Myocyte (in vitro differentiated cells): ENCODE measurements around the gene AQP6. TPM values are rescaled to one million over a fixed set of nuclear protein-coding genes. Genes with fewer than 3 reads are reported as not detected.
"Not testable (repeated sequence)": the region's sequence is repeated elsewhere in the genome, so short reads cannot be mapped to it uniquely, and the experiment has no call there.

Experiments used
- DNase-seq: peaks from one replicate; pipeline ENCODE4 v3.0.0-alpha.2; 2012; ENCODE audit warnings: low read depth
- total RNA-seq: library from RNA; depleted of rRNA; stranded (reverse); fragments of >200 nt; gene quantifications from 2 replicates; pipeline ENCODE4 v1.2.3, GENCODE V29; 2014

The AQP6 gene
- total RNA-seq, 1 donor from 2014 or later = not detected

GRCh38 chr12:49989400-49989799, 16.7 kb downstream of the AQP6 start:
- not testable (repeated sequence) for DNase-seq

GRCh38 chr12:49990273-49990672, 17.5 kb downstream of the AQP6 start:
- DNase-seq = no peak

GRCh38 chr12:49998453-49998852, 25.7 kb downstream of the AQP6 start:
- DNase-seq = no peak

- DNase-seq = no peak
These were observed 30.8 kb downstream of the AQP6 start for GRCh38 chr12:50003595-50003994.

DNA sequence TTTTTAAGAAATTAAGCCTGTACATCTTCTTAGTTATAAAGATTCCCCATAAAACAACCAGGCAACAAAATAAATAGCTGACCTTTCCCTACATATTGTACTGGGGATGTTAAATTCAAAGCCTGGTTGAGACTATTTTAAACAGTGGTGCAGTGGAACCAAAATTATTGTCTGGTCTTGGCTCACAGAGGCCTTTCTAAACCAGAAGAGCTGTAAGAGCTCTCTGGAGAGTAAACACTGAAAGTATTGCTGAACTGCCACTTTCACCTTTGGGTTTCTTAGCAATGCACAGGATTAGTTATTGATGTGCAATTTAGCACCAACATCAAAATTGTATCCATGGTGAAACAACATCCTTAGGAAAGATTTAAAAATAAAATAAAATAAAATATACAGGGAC, 31.9 kb downstream of the AQP6 start:
- DNase-seq = no peak

DNA sequence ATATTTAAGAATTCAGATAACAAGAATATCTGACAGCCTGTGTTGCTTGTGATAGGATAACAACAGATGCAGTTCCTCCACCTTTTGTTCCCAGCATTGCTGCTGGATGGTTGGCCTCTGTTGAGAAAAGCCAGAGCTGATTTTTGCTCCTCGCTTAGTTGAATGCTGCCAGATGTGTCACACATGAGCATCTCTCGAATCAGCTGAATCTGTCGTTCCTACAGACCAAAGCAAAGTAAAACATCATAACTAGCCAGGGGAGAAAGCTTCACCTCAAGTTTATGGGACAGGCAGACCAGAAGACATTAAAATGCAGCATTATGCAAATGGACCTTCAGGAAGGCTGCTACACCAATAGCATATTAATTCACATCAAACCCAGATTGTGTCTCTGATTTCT, 32.4 kb downstream of the AQP6 start:
- no peak for DNase-seq

DNA sequence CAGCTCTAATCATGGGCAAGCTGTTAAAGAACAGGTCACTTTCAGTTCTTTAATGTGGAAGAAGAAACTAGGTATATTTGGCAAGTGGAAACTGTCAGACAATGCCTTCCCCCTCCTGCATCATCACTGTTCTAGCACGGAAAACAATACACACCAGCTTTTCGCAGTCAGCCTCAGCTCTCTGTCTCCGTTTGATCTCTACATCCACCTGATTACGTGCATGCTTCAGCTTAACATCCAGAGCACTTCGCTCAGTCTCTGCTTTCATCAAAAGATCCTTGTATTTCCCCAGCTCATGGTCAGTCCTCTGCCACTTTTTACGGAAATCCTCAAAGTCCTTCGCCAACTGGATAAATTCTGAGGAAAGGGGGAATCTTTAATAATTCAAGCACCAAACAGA, 33.5 kb downstream of the AQP6 start:
- DNase-seq = no peak

DNA sequence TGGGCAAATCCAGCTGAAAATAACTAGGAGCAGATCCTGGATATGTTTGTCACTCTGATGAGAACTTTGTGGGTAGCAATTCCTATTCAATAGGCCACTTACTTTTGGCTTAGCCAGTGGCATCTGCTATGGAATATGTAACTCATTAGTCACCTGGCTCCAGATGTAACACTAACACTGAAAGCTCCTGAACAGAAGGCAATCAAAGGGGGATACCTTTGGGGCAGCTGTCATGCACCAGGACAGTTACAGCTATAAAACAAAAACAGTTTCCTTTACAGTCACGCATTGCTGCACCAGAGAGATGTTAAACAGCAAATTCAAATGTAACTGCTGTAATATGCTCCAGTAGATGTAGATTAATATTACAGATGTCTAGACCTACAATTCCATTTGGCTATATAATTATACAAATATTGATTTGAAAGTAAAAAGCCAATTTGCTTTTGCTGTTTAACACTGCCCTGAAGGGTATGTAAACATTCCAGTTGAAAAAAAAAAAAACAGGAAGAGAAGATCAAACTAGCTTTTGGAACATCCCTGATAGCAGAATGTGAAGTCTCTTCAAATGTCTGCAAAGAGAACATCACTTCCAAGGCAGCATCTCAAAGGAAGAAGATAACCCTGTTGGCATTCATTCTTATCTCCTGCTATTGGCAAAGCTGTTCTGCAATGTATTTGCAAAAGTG, 34.2 kb downstream of the AQP6 start:
- peak; percentile 41 for DNase-seq

DNA sequence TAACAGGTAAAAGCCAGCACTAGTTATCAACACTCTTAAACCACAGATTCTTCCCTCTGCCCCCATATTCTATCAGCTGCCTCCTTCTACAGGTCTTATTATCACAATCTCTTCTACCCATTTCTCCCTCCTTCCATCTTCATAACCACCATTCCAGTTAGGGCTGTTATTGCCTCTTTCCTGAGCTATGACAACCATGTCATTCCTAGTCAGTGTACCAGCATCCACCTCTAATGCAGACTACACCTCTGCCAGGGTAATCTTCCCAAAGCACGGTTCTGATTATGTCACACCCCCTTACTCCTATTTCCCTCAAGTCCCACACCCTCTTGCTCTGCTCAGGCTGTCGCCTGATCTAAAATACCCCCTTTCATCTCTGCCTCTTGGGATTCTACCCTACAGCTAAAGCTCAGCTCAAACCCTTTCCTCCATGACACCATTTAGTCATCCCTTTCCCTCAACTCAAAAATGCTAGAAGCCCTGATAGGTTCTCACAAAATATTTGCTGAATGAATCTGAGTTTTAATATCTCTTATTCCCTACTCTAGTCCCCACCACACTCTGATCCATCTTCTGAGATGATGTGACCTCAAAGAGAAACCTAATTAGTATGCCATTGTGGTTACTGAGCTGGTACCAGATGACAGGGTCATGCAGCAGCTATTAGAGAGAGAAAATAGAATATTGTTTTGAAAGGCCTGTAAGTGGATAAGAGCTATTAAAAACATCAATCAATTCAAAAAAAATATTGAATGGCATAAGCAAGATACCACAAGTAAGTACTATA, 40.8 kb downstream of the AQP6 start:
- peak; percentile 45 for DNase-seq

- no peak for DNase-seq
These were observed 41.6 kb downstream of the AQP6 start for GRCh38 chr12:50014342-50014741.

DNA sequence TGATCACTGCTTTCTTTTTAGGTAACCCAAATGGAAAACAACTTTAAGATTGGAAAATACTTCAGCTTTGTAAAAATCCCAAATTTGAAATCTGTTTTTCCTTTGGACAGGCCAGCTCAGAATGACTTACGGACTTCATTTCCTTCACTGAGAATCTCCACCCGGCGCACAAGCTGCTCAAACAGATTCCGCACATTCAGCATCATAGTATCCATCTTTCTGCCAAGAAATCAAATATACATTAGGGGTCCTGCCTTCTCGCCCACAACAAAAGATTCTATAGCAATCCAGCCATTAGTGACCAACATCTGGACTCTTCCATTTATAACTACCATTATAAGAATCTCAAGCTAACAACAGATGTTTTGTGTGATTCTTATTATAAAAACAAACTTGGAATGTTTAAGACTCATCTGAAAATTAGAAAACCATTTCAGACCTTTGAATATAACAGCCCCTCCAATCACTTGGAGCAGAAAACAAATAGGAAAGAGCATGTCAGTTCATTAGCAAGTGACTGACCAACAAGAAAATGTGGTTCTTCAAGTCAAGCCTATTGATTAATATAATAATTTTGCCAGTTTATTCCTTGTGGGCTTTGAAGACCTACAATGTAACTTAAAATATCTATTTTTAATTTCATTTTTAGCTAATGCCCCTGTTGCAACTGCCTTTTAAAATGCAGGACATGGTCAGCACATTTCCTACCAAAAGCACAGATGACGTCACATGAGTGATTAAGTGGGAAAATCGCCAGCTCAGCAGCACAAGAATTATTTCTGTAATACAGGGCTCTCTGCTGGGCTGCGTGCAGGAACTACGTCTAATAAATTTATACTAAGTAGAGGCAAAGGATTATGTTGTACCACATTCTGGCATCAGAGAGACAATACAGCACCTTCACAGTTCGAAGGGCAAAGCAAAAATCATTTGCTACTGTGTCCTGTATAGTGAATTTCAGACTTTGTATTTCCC, 44.0 kb downstream of the AQP6 start:
- DNase-seq = peak; percentile 73

DNA sequence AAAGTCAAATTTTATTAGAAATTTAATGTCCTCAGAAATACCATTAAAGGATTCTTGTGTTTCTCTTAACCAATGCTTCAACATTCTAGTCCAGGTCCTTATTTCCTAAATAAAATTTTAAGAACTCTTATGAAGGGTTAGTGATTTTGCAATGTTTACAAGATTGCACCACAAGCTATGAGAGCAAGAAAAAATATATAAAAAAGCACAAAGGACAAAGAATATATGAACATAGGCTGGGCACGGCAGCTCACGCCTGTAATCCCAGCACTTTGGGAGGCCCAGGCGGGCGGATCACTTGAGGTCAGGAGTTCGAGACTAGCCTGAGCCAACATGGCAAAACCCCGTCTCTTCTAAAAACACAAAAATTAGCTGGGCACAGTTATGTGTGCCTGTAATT, 44.9 kb downstream of the AQP6 start:
- DNase-seq = no peak

- DNase-seq = no peak
These were observed 45.4 kb downstream of the AQP6 start for GRCh38 chr12:50018154-50018553.

- no peak for DNase-seq
These were observed 46.2 kb downstream of the AQP6 start for GRCh38 chr12:50018968-50019367.

DNA sequence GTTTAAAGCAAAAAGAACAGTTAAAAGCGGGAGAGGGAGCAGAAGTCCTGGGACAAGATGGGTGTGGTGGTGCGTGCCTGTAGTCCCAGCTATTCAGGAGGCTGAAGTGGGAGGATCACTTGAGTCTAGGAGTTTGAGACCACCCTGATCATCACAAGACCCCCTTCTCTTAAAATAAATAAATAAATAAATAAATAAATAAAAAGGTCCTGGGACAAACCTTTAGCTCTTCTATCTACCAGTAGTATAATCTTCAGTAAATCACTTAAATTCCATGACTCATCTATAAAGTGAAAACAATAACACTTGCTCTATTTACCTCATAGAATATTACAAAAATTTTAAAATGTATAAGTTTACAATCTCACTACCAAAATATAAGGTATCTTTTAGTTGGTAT, 46.8 kb downstream of the AQP6 start:
- no peak for DNase-seq

- DNase-seq = peak; percentile 43
These were observed 48.3 kb downstream of the AQP6 start for GRCh38 chr12:50021031-50021430.

GRCh38 chr12:50022903-50023302, 50.2 kb downstream of the AQP6 start:
- no peak for DNase-seq

DNA sequence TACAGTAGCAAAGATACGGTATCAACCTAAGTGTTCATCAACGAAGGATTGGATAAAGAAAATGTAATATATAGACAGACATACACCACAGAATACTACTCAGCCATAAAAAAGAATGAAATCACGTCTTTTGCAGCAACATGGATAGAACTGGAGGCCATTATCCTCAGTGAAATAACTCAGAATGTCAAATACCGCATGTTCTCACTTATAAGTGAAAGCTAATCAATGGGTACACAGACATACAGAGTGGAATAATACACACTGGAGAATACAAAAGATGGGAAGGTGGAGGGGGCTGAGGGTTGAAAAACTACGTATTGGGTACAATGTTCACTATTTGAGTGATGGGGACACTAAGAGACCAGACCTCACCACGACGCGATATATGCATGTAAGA, 51.5 kb downstream of the AQP6 start:
- no peak for DNase-seq

DNA sequence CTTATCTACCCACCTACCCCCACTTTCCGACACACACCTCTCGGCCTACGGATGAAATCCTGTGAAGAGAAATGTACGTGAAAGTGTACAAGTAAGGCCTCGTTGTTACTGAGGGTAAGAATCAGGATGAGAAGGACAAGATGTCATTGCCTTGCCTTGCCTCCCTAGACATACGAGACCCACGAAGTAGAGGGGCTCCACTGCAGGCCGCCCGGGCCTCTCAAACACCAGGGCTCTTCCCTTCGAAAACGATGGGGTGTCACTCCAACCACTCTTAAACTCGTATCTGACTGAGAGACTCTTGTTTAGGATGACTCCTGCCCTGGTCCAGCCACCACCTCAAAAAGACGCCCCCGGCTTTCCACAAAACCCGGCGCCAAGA, 52.0 kb downstream of the AQP6 start:
- no peak for DNase-seq

DNA sequence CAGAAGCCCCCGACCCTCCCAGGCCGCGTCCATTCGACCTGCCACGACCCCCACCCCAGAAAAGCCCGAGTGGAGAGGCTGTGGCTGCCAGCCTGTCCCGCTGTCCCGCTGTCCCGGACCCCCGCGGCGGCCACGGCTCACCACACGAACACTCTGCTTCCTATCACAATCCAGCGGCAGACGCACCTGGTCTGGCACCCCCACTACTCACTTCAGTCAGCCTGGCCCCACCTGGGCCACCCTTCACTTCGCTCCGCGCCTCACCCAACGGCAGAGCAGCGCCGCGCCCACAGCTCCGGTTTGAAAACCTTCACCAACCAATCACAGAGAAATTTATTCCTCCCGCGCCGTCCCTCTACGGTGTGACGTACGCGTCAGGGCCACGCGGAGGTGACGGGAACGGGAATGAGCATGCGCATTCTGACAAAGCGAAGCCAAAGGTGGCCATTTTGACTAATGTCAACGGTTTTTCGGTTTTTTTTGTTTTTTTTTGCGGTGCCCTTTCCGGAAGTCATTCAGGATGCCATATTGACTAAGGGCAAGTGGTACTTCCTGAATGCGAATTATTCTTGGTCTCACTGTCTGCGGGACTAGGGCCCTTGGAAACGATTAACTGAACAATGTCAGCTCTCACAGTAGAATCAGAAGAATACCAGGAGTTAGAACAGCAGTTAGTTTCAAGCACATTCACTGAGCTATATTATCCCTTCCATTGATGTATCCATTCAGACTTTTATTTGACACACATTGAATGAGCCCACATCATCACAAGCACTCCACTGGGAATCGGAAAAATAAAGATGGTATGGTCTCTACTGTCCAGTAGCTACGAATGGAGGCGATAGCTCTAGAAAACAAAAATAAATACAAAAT, 52.7 kb downstream of the AQP6 start, which contains the start of gene RACGAP1:
TSS of gene RACGAP1 (minus strand) at position 308 of the 873 bp plus-strand sequence. CDS start 8,779 bp downstream, outside the sequence.
- peak; percentile 99 for DNase-seq

DNA sequence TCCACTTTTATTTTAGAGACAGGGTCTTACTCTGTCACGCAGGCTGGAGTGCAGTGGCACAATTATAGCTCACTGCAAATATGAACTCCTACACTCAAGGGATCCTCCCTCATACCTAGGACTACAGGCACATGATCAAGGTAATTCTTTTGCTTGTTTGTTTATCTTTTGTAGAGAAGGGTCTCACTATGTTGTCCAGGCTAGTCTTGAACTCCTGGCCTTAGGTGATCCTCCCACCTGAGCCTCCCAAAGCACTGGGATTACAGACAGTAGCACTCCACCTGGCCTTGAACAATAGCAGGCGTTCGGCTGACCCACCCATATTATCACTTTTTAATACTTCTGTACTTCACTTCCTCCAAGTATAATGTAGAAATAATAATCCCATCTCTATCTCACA, 53.9 kb downstream of the AQP6 start:
- DNase-seq = no peak
